ENCODE data around the gene RPS26.

RPS26 gene

GRCh38 chr12:56078931-56079722 lies 37.4 kb downstream of the RPS26 start:
- DNase-seq, result peak; percentile 68

- DNase-seq, result peak; percentile 80
Measured at GRCh38 chr12:56079723-56080555, 38.2 kb downstream of the RPS26 start, which contains the start of gene ERBB3. TSS of gene ERBB3 (plus strand) at chr12:56080165. CDS start at chr12:56080301, 136 bp downstream.

GRCh38 chr12:56080556-56081138 lies 38.9 kb downstream of the RPS26 start:
- no peak for DNase-seq

- no peak for DNase-seq
Measured at GRCh38 chr12:56081393-56082347, 40.0 kb downstream of the RPS26 start.

- no peak for DNase-seq
Measured at GRCh38 chr12:56082382-56082781, 40.7 kb downstream of the RPS26 start.

- no peak for DNase-seq
Measured at GRCh38 chr12:56082967-56083366, 41.2 kb downstream of the RPS26 start.

GRCh38 chr12:56084958-56085543 lies 43.3 kb downstream of the RPS26 start:
- no peak for DNase-seq

- no peak for DNase-seq
Measured at GRCh38 chr12:56086096-56086495, 44.4 kb downstream of the RPS26 start.

- DNase-seq, result no peak
Measured at GRCh38 chr12:56086608-56087007, 44.9 kb downstream of the RPS26 start.

- no peak for DNase-seq
Measured at GRCh38 chr12:56087220-56087619, 45.5 kb downstream of the RPS26 start.
